ENCODE results near the gene GHRHR.

GHRHR gene

DNA sequence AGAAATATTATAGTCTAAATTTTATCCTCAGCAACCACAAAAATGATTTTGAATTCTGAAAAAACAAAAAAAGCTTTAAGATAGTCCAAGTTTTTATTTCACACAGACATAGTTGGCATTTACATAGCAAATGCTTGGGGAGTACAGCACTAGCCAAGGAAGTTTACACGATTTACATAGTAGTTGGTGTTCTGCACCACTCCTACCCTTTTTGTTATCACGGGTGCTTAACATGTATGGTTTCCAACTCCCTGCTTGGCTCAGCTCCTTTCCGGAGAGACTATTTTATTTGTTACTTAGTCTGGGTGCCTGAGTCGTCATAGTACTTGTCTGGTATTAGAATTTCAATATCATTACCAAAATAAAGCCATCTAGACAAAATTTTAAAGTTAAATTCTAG, 8.8 kb upstream of the GHRHR start:
- no peak for DNase-seq
- in situ Hi-C loops (cut with MboI; ENCODE audit: low pct_unique_long_range_greater_than_20kb, low sequenced_read_pairs) = no loop called here

- in situ Hi-C loops (cut with MboI; ENCODE audit: low pct_unique_long_range_greater_than_20kb, low sequenced_read_pairs) = no loop called here
- DNase-seq = no peak
Observed at GRCh38 chr7:30956704-30957103, 7.0 kb upstream of the GHRHR start.

GRCh38 chr7:30965372-30965771, 1.6 kb downstream of the GHRHR start:
- in situ Hi-C loops (cut with MboI; ENCODE audit: low pct_unique_long_range_greater_than_20kb, low sequenced_read_pairs) = no loop called here
- DNase-seq = no peak

DNA sequence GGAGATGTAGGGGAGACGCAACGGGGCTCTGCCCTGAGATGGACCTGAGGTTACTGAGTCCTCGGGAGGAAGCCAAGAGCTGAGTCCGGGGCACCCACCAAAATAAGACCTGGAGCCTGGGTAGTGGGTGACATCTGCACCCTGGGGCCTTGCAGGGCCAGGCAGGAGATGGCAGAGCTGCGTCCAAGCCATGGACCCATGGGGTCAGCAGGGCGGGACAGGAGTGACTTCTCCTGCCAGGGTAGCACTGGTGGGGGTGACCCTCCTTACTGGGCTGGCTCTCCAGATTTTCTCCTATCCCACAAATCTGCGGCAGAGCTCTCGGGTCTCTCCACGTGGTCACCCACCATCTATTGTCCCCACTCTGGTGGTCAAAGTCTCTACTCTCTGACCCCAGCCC, 2.1 kb downstream of the GHRHR start:
- in situ Hi-C loops (cut with MboI; ENCODE audit: low pct_unique_long_range_greater_than_20kb, low sequenced_read_pairs) = no loop called here
- DNase-seq = no peak

DNA sequence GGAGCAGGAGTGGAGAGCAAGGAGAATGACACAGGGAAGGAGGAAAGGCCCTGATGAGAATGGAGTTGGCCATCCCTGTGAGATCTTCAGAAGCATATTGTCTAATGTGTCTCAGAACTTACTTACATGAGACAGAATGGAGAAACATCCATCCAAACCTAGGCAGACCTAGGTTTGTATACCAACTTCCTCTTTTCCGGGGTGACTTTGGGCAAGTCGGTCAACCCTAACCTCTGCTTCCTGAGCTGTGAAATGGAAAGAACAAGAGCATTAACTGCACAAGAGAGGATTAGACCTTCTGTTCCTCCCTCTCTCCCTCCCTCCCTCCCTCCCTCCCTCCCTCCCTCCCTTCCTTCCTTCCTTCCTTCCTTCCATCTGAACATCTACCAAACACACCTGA, 4.5 kb downstream of the GHRHR start:
- no peak for DNase-seq
- in situ Hi-C loops (cut with MboI; ENCODE audit: low pct_unique_long_range_greater_than_20kb, low sequenced_read_pairs) = no loop called here

DNA sequence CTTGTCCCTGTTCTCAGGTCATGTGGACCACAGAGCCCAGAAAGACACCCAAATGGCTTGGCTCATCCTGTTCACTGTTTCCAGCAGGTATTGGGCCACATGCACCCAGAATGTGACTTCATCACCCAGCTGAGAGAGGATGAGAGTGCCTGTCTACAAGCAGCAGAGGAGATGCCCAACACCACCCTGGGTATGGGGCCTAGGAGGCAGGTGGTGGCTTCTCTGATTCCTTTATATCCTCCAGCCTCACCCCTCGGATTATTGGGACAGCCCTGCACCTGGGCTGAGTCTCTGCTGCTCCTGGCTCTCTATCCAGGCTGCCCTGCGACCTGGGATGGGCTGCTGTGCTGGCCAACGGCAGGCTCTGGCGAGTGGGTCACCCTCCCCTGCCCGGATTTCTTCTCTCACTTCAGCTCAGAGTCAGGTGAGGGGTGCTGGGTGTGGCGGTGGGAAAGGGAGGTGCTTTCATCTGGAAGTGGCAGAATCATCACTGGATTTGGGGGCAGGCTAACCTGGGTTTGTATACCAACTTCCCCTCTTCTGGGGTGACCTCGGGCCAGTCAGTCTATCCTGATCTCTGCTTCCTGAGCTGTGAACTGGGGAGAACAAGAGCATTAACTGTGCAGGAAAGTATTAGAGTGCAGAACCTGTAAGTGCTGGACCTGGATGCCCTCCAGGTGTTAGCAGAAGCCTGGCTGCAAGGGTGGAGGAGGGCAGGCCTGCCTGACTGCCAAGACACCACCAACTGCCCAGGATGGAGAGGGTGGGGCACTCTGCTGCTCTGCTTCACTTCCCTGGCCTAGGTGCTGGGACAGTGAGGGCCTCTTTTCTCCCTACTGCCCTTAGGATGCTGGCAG, 5.2 kb downstream of the GHRHR start:
- in situ Hi-C loops (cut with MboI; ENCODE audit: low pct_unique_long_range_greater_than_20kb, low sequenced_read_pairs) = no loop called here

GRCh38 chr7:30969604-30969970, 5.8 kb downstream of the GHRHR start:
- in situ Hi-C loops (cut with MboI; ENCODE audit: low pct_unique_long_range_greater_than_20kb, low sequenced_read_pairs) = no loop called here
- no peak for DNase-seq

More for the DNA sequence above, 5.2 kb downstream of the GHRHR start:
- no peak for DNase-seq

DNA sequence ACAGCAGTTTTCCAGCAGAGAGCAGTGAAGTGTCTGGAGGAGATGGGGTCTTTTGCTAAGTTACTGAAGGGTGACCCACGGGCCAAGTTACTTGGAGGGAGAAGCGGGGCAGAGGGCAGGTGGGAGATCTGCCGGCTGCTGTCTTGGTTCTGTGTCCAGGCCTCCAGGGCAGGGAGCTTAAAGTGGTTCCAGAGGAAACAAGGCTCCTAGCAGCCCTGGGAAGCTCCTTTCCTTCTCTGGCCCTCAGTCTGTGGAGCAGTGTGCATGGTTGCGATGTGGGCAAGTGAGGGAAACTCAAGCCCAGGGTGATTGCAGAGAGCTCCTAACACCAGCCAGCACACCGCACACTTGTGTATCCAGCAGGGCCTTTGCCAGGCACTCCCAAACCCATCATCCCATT, 6.3 kb downstream of the GHRHR start:
- in situ Hi-C loops (cut with MboI; ENCODE audit: low pct_unique_long_range_greater_than_20kb, low sequenced_read_pairs) = no loop called here
- no peak for DNase-seq

- in situ Hi-C loops (cut with MboI; ENCODE audit: low pct_unique_long_range_greater_than_20kb, low sequenced_read_pairs) = no loop called here
- DNase-seq = no peak
Observed at GRCh38 chr7:30970594-30971094, 6.9 kb downstream of the GHRHR start.

DNA sequence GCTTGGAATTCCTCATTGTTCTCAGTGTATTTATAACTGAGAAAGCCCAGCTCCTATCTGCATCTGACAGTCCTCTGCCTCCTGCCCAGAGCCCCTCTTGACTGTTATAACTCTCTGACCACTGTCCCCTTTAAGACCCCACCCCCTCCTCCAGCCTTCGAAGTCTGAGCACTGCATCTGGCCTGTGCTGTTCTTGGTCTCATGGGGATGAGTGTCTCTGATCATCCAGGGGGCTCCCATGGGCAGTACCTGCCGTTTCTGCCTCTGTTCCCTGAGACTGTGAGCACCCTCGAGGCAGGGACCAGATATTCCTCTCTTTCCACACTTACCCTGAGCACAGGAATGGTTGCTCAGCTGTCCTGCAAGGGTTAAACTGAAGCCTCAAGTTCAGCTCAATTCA, 7.7 kb downstream of the GHRHR start:
- in situ Hi-C loops (cut with MboI; ENCODE audit: low pct_unique_long_range_greater_than_20kb, low sequenced_read_pairs) = no loop called here
- no peak for DNase-seq

GRCh38 chr7:30971840-30972563, 8.2 kb downstream of the GHRHR start:
- in situ Hi-C loops (cut with MboI; ENCODE audit: low pct_unique_long_range_greater_than_20kb, low sequenced_read_pairs) = no loop called here
- DNase-seq = no peak

DNA sequence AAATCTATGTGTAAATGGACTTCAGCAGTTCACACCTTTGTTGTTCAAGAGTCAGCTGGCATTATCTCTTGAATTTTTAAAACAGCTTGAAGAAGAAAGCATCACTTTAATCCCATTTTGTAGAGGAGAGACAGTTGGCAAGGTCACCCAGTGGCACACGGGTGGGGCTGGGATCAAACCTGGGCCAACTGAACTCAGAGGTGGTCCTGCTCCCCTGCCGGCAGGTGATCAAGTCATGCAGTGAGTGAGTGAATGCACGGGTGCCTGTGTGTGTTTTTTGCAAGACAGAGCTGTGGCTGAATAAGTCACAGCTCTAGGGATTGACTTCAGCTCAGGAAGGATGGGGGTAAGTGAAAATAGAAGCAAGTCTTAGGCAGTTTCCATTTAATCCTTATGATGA, 9.5 kb downstream of the GHRHR start:
- DNase-seq = no peak
- in situ Hi-C loops (cut with MboI; ENCODE audit: low pct_unique_long_range_greater_than_20kb, low sequenced_read_pairs) = no loop called here

- DNase-seq = no peak
- in situ Hi-C loops (cut with MboI; ENCODE audit: low pct_unique_long_range_greater_than_20kb, low sequenced_read_pairs) = no loop called here
Observed at GRCh38 chr7:30973791-30974604, 10.2 kb downstream of the GHRHR start.

GRCh38 chr7:30974605-30975255, 11.0 kb downstream of the GHRHR start:
- in situ Hi-C loops (cut with MboI; ENCODE audit: low pct_unique_long_range_greater_than_20kb, low sequenced_read_pairs) = no loop called here
- DNase-seq = peak; percentile 28

GRCh38 chr7:30975256-30975899, 11.6 kb downstream of the GHRHR start:
- in situ Hi-C loops (cut with MboI; ENCODE audit: low pct_unique_long_range_greater_than_20kb, low sequenced_read_pairs) = no loop called here
- no peak for DNase-seq

DNA sequence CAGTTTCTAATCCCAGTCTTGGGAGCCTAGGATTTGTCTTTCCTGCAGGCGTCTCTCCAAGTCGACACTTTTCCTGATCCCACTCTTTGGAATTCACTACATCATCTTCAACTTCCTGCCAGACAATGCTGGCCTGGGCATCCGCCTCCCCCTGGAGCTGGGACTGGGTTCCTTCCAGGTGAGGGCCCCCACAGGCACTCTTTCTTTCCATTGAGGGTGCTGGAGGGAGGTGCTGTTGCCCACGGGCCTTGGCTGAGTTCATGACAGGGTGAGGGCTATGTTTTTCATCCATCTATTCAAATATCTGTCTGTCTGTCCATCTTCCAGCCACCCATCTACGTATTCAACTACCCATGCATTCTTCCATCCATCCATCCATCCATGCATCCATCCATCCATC, 12.6 kb downstream of the GHRHR start:
- no peak for DNase-seq
- in situ Hi-C loops (cut with MboI; ENCODE audit: low pct_unique_long_range_greater_than_20kb, low sequenced_read_pairs) = no loop called here

GRCh38 chr7:30977222-30977621, 13.5 kb downstream of the GHRHR start:
- DNase-seq = no peak
- in situ Hi-C loops (cut with MboI; ENCODE audit: low pct_unique_long_range_greater_than_20kb, low sequenced_read_pairs) = no loop called here

DNA sequence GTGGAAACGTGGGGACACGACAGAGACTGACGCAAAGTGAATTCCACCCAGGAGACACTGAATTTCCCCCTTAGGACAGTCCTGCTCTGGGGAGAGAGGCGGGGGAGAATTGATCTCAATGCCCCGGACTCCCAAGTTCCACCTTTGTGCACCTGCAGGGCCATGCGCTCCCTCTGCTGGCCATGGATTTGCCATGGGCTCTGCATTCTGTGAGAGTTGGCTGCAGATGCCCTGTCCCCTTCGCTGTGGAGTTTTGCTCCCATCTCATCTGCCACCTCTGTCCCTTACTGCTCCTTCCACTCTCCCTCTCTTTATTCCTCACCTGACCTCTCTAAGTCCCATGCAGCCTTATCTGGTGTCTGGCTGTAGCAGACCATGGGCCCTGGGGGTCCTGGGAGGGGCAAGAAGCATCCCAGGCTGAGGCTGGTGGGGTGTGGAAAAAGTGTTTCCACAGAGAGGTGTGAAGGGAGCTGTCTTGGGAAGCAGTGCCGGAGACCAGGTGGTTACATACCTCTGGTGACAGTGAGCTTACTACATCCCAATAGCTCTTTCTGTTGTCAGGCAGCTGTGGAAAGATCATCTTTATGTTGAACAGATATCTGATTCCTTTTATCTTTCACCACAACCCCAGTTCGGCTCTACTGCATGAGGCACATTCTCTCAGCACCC, 14.3 kb downstream of the GHRHR start:
- DNase-seq = peak; percentile 6

More for the DNA sequence above, 14.3 kb downstream of the GHRHR start:
- in situ Hi-C loops (cut with MboI; ENCODE audit: low pct_unique_long_range_greater_than_20kb, low sequenced_read_pairs) = no loop called here
